DND-41 (cell line): ENCODE measurements around the gene EML6.

Experiments
- CTCF ChIP-seq: IDR thresholded peaks from 2 replicates; pipeline ENCODE4 v1.5.1; 2012; ENCODE audit warnings: borderline replicate concordance, low read length, moderate library complexity, mild to moderate bottlenecking; ENCODE audit not compliant: poor library complexity, severe bottlenecking; ENCODE audit errors: extremely low read depth
- EZH2 ChIP-seq: IDR thresholded peaks from 3 replicates; pipeline ENCODE4 v1.6.1; 2012; ENCODE audit warnings: borderline replicate concordance, low read depth, mild to moderate bottlenecking, moderate library complexity, low read length, inconsistent platforms; ENCODE audit not compliant: severe bottlenecking

DNA sequence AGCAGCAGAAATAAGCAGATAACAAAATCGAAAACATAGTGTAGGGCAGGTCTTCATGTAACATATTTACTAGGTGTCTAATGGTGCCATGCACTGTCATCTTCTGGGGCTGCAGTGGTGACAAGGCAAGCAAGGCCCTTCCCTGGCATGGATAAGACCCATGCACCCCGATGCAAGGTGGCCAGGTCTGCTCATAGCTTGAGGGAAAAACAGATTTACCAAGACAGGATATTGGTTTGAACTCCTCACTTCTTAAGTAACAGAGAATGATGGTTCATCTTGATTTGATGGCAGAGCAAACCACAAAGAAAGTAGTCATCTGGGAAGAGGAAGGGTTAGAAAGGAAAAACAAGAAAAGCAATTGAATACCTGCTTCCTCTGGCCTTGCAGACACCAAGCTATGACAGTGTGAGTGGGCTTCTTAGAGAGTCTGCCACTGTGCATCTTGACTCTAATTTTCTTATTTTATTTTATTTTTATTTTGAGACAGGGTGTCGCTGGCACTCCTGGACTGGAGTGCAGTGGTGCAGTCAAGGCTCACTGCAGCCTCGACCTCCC lies 35.8 kb upstream of the EML6 start:
- TF ChIP-seq CTCF (no peak), EZH2 (no peak)
